Transverse colon (tissue), 4 donors: Measurements from ENCODE around the gene SLMAP. TPM values are rescaled to one million over a fixed set of nuclear protein-coding genes. Genes with fewer than 3 reads are reported as not detected.
A peak's percentile ranks its signal among the peaks of the same experiment; 100 is the strongest.

ENCODE experiments used
- DNase-seq: peaks from one replicate; pipeline ENCODE4 v3.0.0-alpha.2; 2019
- H3K27ac ChIP-seq, 4 donors: fragments of 200-600 bp; sonication (generic); 2 replicates each; pipeline ENCODE4 v1.5.1; 2016 to 2018; ENCODE audit warnings: inconsistent platforms in 4 of 4
- H3K27me3 ChIP-seq: fragments of 200-600 bp; sonication (generic); 2 replicates; pipeline ENCODE4 v1.5.1; 2017; ENCODE audit warnings: inconsistent platforms
- H3K36me3 ChIP-seq, 4 donors: fragments of 200-600 bp; sonication (generic); 2 replicates each; pipeline ENCODE4 v1.5.1; 2017 to 2019; ENCODE audit warnings: inconsistent platforms in 4 of 4
- H3K4me1 ChIP-seq, 4 donors: fragments of 200-600 bp; sonication (generic); 2 replicates each; pipeline ENCODE4 v1.5.1; 2017 to 2020; ENCODE audit warnings: inconsistent platforms in 4 of 4
- H3K4me3 ChIP-seq, 4 donors: fragments of 200-600 bp; sonication (generic); 1 replicate in 1 of 4; 2 replicates in 3 of 4; pipeline versions ENCODE4 v1.5.1 to v1.6.1; 2017 to 2019; ENCODE audit warnings: inconsistent platforms in 4 of 4
- H3K9me3 ChIP-seq, 2 donors: fragments of 200-600 bp; sonication (generic); 2 replicates each; pipeline ENCODE4 v1.5.1; 2017 to 2019; ENCODE audit warnings: inconsistent platforms in 2 of 2
- EP300 ChIP-seq: sonication (generic); formaldehyde crosslinking; IDR thresholded peaks from one replicate; pipeline ENCODE4 v1.6.1; 2017; ENCODE audit warnings: antibody characterized with exemption, low read depth
- POLR2A ChIP-seq: fragments of 450-650 bp; IDR thresholded peaks from one replicate; pipeline ENCODE4 v1.6.1; 2016; ENCODE audit warnings: antibody characterized with exemption, mild to moderate bottlenecking, moderate library complexity
- POLR2AphosphoS5 ChIP-seq, 3 donors: sonication (generic); formaldehyde crosslinking; IDR thresholded peaks; one replicate each; pipeline ENCODE4 v1.6.1; 2016; ENCODE audit warnings: antibody characterized with exemption in 3 of 3
- WGBS, 2 donors: methylation state at CpG; one replicate each; pipeline ENCODE4 v1.1.5; 2018; ENCODE audit warnings: low coverage in 1 of 2; 5-methylcytosine and 5-hydroxymethylcytosine counted together
- in situ Hi-C, 4 donors: fragments of 200-750 bp; cut with MboI; loops; one replicate each; pipeline versions ENCODE4 v1.15.0 to v1.15.1; 2017; ENCODE audit warnings: low sequenced_read_pairs in 3 of 4, low pct_ligation_motif_present in 1 of 4, low pct_unique_long_range_greater_than_20kb in 1 of 4
- intact Hi-C: fragments of 100-400 bp; cut with DNase I; formaldehyde crosslinking; loops from one replicate; pipeline ENCODE4 v1.15.1; 2023; ENCODE audit warnings: low total_unique reads
- total RNA-seq, 4 donors: library from RNA; depleted of rRNA; stranded (reverse); fragments of >200 nt; gene quantifications; one replicate each; pipeline ENCODE4 v1.1.0, GENCODE V29; 2016
- TF ChIP-seq, protein P1 (sequence below), 5 experiments: fragments of 200-600 bp in 3 of 5; fragments of 450-650 bp in 2 of 5; sonication (generic) in 3 of 5; IDR thresholded peaks; 1 replicate in 2 of 5; 2 replicates in 3 of 5; pipeline ENCODE4 v1.5.1; 2016 to 2017; ENCODE audit warnings: antibody characterized with exemption in 5 of 5, inconsistent platforms in 3 of 5, mild to moderate bottlenecking in 2 of 5, moderate library complexity in 1 of 5

Gene SLMAP, protein sequence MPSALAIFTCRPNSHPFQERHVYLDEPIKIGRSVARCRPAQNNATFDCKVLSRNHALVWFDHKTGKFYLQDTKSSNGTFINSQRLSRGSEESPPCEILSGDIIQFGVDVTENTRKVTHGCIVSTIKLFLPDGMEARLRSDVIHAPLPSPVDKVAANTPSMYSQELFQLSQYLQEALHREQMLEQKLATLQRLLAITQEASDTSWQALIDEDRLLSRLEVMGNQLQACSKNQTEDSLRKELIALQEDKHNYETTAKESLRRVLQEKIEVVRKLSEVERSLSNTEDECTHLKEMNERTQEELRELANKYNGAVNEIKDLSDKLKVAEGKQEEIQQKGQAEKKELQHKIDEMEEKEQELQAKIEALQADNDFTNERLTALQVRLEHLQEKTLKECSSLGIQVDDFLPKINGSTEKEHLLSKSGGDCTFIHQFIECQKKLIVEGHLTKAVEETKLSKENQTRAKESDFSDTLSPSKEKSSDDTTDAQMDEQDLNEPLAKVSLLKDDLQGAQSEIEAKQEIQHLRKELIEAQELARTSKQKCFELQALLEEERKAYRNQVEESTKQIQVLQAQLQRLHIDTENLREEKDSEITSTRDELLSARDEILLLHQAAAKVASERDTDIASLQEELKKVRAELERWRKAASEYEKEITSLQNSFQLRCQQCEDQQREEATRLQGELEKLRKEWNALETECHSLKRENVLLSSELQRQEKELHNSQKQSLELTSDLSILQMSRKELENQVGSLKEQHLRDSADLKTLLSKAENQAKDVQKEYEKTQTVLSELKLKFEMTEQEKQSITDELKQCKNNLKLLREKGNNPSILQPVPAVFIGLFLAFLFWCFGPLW
- 100 to 1,000 TPM; 111 to 162 (median 119) TPM for total RNA-seq

DNA sequence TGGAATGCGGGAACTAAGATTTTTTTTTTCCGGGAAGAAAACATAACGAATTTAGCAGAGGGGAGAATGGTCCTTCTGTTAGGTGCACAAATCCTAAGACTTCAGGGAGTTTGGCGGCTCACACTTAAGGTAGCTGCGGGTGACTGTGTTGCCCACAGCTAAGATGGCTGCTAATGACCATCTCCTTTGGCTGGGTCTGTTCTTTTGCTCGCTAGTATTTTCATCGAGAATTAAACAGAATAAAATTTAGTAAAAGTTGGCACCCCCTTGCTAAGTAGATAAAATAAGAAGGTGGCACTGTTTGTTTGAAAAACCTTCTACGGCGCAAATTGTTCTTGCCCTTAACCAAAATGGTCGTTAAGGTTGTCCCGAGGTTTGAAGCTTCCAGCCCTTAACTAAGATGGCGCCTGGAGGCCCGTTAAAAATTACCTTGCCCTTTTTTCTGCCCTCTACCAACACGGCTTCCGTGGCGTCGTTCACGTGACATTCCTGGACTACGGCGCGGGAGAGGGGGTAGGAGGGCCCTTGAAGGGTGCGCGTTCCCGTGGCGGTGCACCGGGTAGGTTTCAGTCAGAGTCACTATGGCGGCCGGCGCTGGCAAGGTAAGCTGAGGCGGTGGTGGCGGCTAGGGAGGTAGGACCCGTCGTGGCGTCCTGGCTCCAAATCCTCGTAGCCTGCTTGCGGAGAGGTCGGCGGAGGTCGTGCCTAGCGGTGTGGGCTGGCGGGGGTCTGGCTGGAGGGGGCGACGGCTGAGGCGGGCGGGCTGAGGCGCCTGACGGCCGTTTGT, at the start of gene SLMAP:
Gene SLMAP (plus strand): TSS at position 569 of the 787 bp plus-strand sequence. CDS start 1,343 bp downstream, outside the sequence.
- Histone ChIP-seq H3K4me3 (peak within 1 kb of the TSS; percentile 83 to 93 (median 93)), H3K9me3 (no peaks in the 10 kb centered on the region), H3K4me1 (peaks cover 4 to 50% (median 24%) of the 10 kb centered on the region in 4 donors), H3K36me3 (no peaks in the 10 kb centered on the region), H3K27me3 (no peaks in the 10 kb centered on the region), H3K27ac (peak within 1 kb of the TSS; percentile 89 to 93 (median 92))
- DNase-seq: peak; percentile 98
- TF ChIP-seq POLR2AphosphoS5 (IDR thresholded peaks at IDR 0.05): peak; percentile 94 to 95 (median 94)
- TF ChIP-seq EP300: no peak
- TF ChIP-seq POLR2A: peak; percentile 91
- TF ChIP-seq, protein P1, sequence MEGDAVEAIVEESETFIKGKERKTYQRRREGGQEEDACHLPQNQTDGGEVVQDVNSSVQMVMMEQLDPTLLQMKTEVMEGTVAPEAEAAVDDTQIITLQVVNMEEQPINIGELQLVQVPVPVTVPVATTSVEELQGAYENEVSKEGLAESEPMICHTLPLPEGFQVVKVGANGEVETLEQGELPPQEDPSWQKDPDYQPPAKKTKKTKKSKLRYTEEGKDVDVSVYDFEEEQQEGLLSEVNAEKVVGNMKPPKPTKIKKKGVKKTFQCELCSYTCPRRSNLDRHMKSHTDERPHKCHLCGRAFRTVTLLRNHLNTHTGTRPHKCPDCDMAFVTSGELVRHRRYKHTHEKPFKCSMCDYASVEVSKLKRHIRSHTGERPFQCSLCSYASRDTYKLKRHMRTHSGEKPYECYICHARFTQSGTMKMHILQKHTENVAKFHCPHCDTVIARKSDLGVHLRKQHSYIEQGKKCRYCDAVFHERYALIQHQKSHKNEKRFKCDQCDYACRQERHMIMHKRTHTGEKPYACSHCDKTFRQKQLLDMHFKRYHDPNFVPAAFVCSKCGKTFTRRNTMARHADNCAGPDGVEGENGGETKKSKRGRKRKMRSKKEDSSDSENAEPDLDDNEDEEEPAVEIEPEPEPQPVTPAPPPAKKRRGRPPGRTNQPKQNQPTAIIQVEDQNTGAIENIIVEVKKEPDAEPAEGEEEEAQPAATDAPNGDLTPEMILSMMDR (IDR thresholded peaks at IDR 0.05): no peak
- in situ Hi-C loops (loop anchor here in 1 of 4 donors (10.0 kb wide), 2 partner anchors 61 to 201 kb away; partner anchors contain the start of genes DENND6A and PDE12), intact Hi-C loops (loop anchor here (10.0 kb wide), 1 partner anchor 91 kb away; no protein-coding TSS in a partner anchor)
- WGBS, 2 donors: 0 to 1% methylated on average over 15 to 43 of the region's 48 CpGs

DNA sequence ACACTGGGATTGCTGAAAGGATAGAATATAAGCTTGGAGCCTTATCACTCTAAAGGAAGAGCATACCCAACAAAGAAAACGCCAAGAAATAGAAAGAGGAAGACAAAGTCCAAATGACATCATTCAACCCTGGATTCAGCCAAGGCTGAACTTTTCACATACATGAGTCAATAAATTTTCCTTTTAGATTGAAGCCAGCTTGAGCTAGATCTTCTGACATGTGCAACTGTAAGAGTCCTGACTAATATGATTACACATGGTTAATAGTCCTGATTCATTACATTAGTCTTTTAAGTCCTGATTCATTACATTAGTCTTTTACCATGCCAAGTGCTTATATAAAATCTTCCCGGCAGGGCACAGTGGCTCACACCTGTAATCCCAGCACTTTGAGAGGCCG, 49.6 kb upstream of the SLMAP start:
- in situ Hi-C loops (no loop called here), intact Hi-C loops (no loop called here)
- peaks cover 0 to 10% (median 0%) of the 10 kb centered on the region in 4 donors for H3K4me1 ChIP-seq
- DNase-seq: no peak
- no peaks in the 10 kb centered on the region for H3K9me3 ChIP-seq
- TF ChIP-seq POLR2AphosphoS5 (IDR thresholded peaks at IDR 0.05): no peak
- TF ChIP-seq, protein P1 (IDR thresholded peaks at IDR 0.05): no peak
- no peak for TF ChIP-seq POLR2A
- TF ChIP-seq EP300: no peak
- no peaks in the 10 kb centered on the region for H3K36me3 ChIP-seq
- no peak overlapping the region for H3K4me3 ChIP-seq
- H3K27me3 ChIP-seq: no peaks in the 10 kb centered on the region
- 56% methylated on average over 3 of the region's 3 CpGs; no CpG with 5 or more reads in 1 of the 2 donors for WGBS, 2 donors
- H3K27ac ChIP-seq: peak overlapping the region in 2 of 4 donors; percentile 29 to 44

DNA sequence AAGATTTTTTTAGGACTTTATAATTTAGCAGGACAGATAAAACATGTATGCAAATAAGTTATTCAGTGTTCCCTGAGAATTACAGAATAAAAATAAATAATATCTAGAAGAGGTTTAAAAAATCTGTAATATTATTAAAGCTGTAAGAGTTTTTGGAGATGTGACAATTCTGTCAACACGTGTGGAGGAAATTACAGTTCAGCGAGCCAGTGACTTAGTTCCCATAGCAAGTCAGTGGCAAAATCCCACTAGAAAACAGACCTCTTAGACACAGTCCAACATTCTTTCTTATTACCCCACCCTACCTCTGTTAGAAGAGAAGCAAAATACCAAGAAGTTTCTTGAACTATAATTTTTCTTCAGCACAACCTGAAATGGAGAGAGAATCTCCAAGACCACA, 47.1 kb upstream of the SLMAP start:
- peaks cover 0 to 10% (median 0%) of the 10 kb centered on the region in 4 donors for H3K4me1 ChIP-seq
- no peaks in the 10 kb centered on the region for H3K36me3 ChIP-seq
- H3K9me3 ChIP-seq: no peaks in the 10 kb centered on the region
- TF ChIP-seq EP300 (no peak), POLR2A (no peak), POLR2AphosphoS5 (IDR thresholded peaks at IDR 0.05) (no peak)
- TF ChIP-seq, protein P1 (IDR thresholded peaks at IDR 0.05): no peak
- no peaks in the 10 kb centered on the region for H3K27me3 ChIP-seq
- intact Hi-C loops: no loop called here
- H3K27ac ChIP-seq: peak overlapping the region in 1 of 4 donors; percentile 33
- in situ Hi-C loops: no loop called here
- WGBS, 2 donors: 44 to 61% methylated on average over 2 of the region's 2 CpGs
- no peak for DNase-seq
- no peak overlapping the region for H3K4me3 ChIP-seq
